ENCODE results near the gene FAM98A. TPM values are rescaled to one million over a fixed set of nuclear protein-coding genes. Genes with fewer than 3 reads are reported as not detected.

Gene FAM98A
- total and polyA plus RNA-seq, 10 of the 15 experiments (the other 5 are each of a cell fraction or from before 2014, with no cell fraction given): 29.7 to 231 (median 80.2) TPM

- no peak for TF ChIP-seq NFYB (IDR thresholded peaks at IDR 0.05; ENCODE audit: insufficient read depth, low read depth, low read length)
- no peak for TF ChIP-seq SUZ12 (IDR thresholded peaks at IDR 0.05; ENCODE audit: unreplicated experiment)
- no peak for TF ChIP-seq SREBF2 (IDR thresholded peaks at IDR 0.05; ENCODE audit: low read length)
These were observed 15.1 kb upstream of the FAM98A start (continued) for GRCh38 chr2:33614190-33614589.

GRCh38 chr2:33607905-33608304 lies 8.8 kb upstream of the FAM98A start:
- no TSS peak for BruUV-seq (replicated peaks)
- H3K4me2 ChIP-seq (ENCODE audit: control insufficient read depth, insufficient read depth): no peak overlapping the region
- H3K27ac ChIP-seq (ENCODE audit: control insufficient read depth, insufficient read depth): no peak overlapping the region
- no peak for ATAC-seq
- TF ChIP-seq BACH1 (IDR thresholded peaks at IDR 0.05; ENCODE audit: borderline replicate concordance) (no peak), NRF1 (conservative IDR thresholded peaks at IDR 0.05; ENCODE audit: low read depth, low read length) (no peak), E2F8 (IDR thresholded peaks at IDR 0.05; ENCODE audit: low read depth, partially characterized antibody) (no peak), HCFC1 (IDR thresholded peaks at IDR 0.05; ENCODE audit: low read length) (no peak), RELA (IDR thresholded peaks at IDR 0.05; ENCODE audit: borderline replicate concordance, partially characterized antibody) (no peak)
- H3K9ac ChIP-seq (ENCODE audit: control insufficient read depth, insufficient read depth, low read length): no peak overlapping the region
- DNase-seq (ENCODE audit: low read depth, low spot score): no peak
- ChIA-PET POLR2A (interaction anchor here (0.6 kb wide), 1 partner anchor 34 kb away, joined by 4 read pairs; no protein-coding TSS in a partner anchor), SMC1A (ENCODE audit: uncharacterized antibody, unreplicated experiment) (no interaction called here), CTCF (interaction anchor here (1.3 to 2.4 kb wide), 2 partner anchors 9 to 25 kb away, joined by 4 to 5 read pairs; partner anchors contain the start of gene FAM98A), RAD21 (ENCODE audit: unreplicated experiment) (no interaction called here)
- no peaks in the 10 kb centered on the region for H3K27me3 ChIP-seq (replicated peaks in 1 of 2; ENCODE audit: control insufficient read depth in 2 of 2, insufficient read depth in 2 of 2, low read length in 1 of 2)
- in situ Hi-C loops (cut with MboI): no loop called here
- no peak overlapping the region for H2AFZ ChIP-seq (ENCODE audit: control insufficient read depth, low read depth, low read length)
- FAIRE-seq: no peak
- no peaks in the 10 kb centered on the region for H3K9me3 ChIP-seq (replicated peaks; ENCODE audit: control insufficient read depth, insufficient read depth, low read length)
- H3K36me3 ChIP-seq (ENCODE audit: control insufficient read depth in 2 of 2, insufficient read depth in 2 of 2, low read length in 1 of 2): no peaks in the 10 kb centered on the region
- H3K4me1 ChIP-seq (ENCODE audit: control insufficient read depth, insufficient read depth, low read length): no peaks in the 10 kb centered on the region
- 92% methylated on average over 2 of the region's 2 CpGs for WGBS (ENCODE audit: insufficient coverage, insufficient replicate concordance, low lambda C conversion rate, missing lambda C conversion rate)
- H3K4me3 ChIP-seq: no peak overlapping the region
- H4K20me1 ChIP-seq (ENCODE audit: control insufficient read depth, insufficient read depth): no peaks in the 10 kb centered on the region
- intact Hi-C loops (cut with micrococcal nuclease; ENCODE audit: unreplicated experiment): no loop called here
- H3K79me2 ChIP-seq (ENCODE audit: control insufficient read depth, insufficient read depth, low read length): no peaks in the 10 kb centered on the region
